Subcutaneous adipose tissue (tissue), 4 donors: ENCODE measurements around the gene ARL8B. TPM values are rescaled to one million over a fixed set of nuclear protein-coding genes. Genes with fewer than 3 reads are reported as not detected.

Experiments used
- CTCF ChIP-seq: fragments of 450-650 bp; IDR thresholded peaks from one replicate; pipeline ENCODE4 v1.5.1; 2016; ENCODE audit warnings: low read depth, mild to moderate bottlenecking, control low read depth, antibody characterized with exemption, moderate library complexity
- total RNA-seq, 4 donors: library from RNA; depleted of rRNA; stranded (reverse); fragments of >200 nt; gene quantifications; one replicate each; pipeline ENCODE4 v1.1.0, GENCODE V29; 2016

The ARL8B gene
- total RNA-seq, 4 donors from 2014 or later = 49.4 to 136 (median 73.6) TPM

DNA sequence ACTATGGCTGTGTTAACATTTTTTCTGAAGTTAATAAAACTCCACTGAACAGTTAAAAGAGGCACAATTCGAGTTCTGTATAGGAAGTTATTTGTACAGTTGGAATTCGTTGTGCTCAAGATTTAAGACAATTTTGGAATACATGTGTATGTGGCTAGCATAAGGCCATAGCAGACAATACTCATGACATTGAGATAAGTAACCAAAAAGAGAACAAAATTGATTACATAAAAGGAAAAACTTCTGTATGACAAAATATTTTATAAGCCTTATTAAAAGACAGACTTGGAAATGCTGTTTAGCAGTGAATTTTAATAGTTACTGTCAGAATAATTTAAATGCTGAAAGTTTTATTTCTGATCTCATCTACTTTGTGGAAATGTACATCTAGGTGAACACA is 47.7 kb downstream of the ARL8B start:
- TF ChIP-seq CTCF = no peak

DNA sequence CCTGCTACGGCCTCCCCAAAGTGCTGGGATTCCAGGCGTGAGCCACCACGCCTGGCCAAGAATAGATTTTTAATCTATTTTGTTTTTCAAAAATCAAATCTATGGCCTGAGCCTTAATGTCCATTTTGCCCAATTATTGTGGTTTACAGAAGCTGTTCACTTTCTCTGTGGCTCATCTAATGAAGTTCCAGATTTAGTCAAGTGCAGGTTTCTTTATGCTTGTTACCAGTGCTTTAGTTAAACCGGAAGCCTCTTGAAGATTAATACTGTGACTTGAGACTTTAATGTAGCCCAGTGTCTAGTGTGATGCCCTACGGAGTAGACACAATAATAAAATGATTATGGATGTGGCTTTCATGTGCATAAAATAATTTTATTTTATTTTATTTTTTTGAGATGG is 48.9 kb downstream of the ARL8B start:
- no peak for TF ChIP-seq CTCF

DNA sequence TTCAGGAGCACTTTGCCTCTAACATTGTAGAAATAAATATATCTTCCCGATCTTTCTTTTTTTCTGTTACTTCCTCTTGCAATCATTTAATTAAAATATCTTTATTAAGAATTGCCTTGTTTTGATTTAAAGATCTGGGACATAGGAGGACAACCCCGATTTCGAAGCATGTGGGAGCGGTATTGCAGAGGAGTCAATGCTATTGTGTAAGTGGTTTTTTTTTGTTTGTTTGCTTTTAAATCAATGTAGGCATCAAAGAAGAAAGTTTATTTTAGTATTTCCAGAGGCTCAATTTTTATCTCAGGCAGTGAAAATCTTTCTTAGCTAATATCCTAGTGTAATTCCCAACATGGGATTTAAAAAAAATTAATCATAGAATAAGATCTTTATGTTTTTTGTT is 49.9 kb downstream of the ARL8B start:
- no peak for TF ChIP-seq CTCF

DNA sequence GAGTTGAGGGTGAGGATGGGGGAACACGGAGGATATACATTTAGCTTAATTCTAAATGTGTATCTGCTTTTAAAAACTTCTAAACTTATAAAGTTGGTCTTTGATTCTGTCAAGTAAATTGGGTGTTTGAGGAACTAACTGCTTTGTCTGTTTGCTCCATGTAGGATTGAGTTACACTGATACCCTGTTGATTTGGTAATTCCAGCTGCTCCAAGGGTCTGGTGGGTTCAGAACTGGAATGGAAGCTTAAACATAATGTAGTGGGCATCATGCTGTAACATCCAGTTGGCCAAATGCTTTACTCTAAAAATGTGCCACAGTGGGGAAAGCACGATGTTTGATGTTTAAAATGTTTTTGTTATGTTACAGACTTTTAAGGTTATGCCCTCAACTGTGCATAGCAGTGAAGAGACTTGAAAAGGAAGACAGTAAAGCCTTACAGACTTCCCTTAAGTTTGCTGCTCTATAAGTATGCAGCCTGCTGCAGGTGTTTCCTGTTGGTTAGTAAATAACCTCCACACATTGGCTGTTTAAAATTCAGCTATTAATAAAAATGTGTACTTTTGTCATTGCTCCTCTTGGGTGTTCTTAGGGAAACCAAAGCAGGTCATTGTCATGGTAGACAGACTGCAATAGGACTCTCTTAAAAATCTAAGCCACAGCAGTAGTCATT is 59.5 kb downstream of the ARL8B start:
- TF ChIP-seq CTCF = no peak

DNA sequence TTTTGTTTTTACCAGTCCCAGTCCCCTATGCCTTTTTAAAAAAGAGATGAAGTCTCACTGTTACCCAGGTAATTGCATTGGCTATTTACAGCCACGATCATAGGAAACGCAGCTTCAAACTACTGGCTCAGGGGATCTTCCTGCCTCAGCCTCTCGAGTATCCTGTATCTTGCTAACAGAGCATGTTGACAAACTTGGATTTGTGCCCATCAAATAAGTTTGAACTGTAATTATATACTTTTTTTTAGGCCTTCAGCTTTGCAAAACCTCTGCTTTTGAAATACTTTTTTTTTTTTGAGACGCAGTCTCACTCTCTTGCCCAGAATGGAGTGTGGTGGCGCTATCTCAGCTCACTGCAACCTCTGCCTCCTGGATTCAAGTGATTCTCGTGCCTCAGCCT is 62.4 kb downstream of the ARL8B start:
- TF ChIP-seq CTCF = no peak

DNA sequence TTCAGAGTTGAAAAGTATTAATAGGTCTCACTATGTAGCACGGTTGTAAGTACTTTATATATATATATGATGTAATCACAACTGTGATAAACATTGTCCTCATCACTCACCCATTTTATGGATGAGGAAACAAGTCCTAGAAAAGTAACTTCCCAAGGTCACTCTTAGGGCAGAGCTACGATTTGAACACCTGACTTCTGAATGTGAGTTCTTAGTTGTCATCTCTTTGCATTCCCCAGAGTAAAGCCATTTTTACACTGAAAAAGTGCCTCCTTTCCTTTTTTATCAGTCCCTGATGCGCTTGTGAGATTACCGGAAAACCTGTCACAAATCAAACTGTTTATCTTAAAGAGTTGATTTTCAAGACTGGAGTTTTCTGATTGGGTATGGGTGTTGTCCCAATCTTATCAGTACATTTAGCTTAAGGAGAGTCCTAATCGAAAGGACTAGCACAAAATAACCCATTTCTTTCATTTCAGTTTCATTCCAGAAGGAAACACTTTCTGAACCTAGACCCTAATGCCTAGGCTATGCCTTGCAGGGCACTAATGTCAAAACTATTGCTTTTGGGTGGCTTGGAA is 63.1 kb downstream of the ARL8B start:
- no peak for TF ChIP-seq CTCF

GRCh38 chr3:5186089-5186857 is 64.2 kb downstream of the ARL8B start:
- TF ChIP-seq CTCF = no peak
